CD4-positive, alpha-beta T cell treated with Interleukin-6 at 100 ng/mL for 8 hours (primary cell): ENCODE measurements around the gene SLC6A19.
"Not testable (repeated sequence)": the region's sequence is repeated elsewhere in the genome, so short reads cannot be mapped to it uniquely, and the experiment has no call there.

Source experiments
- DNase-seq: peaks from one replicate; pipeline ENCODE4 v3.0.0-alpha.2; 2020; ENCODE audit warnings: mixed read lengths, low spot score

Gene SLC6A19

GRCh38 chr5:1265461-1266455 is 64.4 kb downstream of the SLC6A19 start:
- DNase-seq = no peak

GRCh38 chr5:1266791-1267190 is 65.4 kb downstream of the SLC6A19 start:
- no peak for DNase-seq

GRCh38 chr5:1267464-1267863 is 66.1 kb downstream of the SLC6A19 start:
- not testable (repeated sequence) for DNase-seq

- no peak for DNase-seq
Observed at GRCh38 chr5:1268056-1268455, 66.7 kb downstream of the SLC6A19 start.

- DNase-seq = peak; percentile 35
Observed at GRCh38 chr5:1268666-1269065, 67.3 kb downstream of the SLC6A19 start.

GRCh38 chr5:1270426-1270825 is 69.0 kb downstream of the SLC6A19 start:
- DNase-seq = no peak

- no peak for DNase-seq
Observed at GRCh38 chr5:1270933-1271914, 69.8 kb downstream of the SLC6A19 start.

GRCh38 chr5:1272201-1272600 is 70.8 kb downstream of the SLC6A19 start:
- DNase-seq = no peak

- DNase-seq = no peak
Observed at GRCh38 chr5:1273745-1274144, 72.3 kb downstream of the SLC6A19 start.

- DNase-seq = no peak
Observed at GRCh38 chr5:1274471-1274870, 73.1 kb downstream of the SLC6A19 start.
